GM23338 (cell line): ENCODE data around the gene STK32C. TPM values are rescaled to one million over a fixed set of nuclear protein-coding genes. Genes with fewer than 3 reads are reported as not detected.

ENCODE experiments used
- ATAC-seq: fragments of 200-7000 bp; cut with Tn5 transposase; 3 replicates; pipeline ENCODE4 v1.9.1; 2020
- DNase-seq: peaks from one replicate; pipeline ENCODE4 v3.0.0-alpha.2; 2015; ENCODE audit warnings: low spot score
- H2AFZ ChIP-seq: fragments of 200-600 bp; sonication (generic); 2 replicates; pipeline ENCODE4 v1.8.0; 2016; ENCODE audit warnings: antibody characterized with exemption, mild to moderate bottlenecking, moderate library complexity
- H3F3A ChIP-seq: fragments of 200-600 bp; sonication (generic); replicated peaks from 2 replicates; pipeline ENCODE4 v1.8.0; 2017; ENCODE audit warnings: antibody characterized with exemption, mixed run types, low read depth
- H3K27ac ChIP-seq: fragments of 200-600 bp; sonication (generic); 2 replicates; pipeline ENCODE4 v1.6.1; 2016; ENCODE audit warnings: low read depth
- H3K27me3 ChIP-seq: fragments of 200-600 bp; sonication (generic); 2 replicates; pipeline ENCODE4 v1.8.0; 2016; ENCODE audit warnings: mild to moderate bottlenecking, mixed run types, moderate library complexity; ENCODE audit not compliant: insufficient read depth
- H3K36me3 ChIP-seq: fragments of 200-600 bp; sonication (generic); 2 replicates; pipeline ENCODE4 v1.8.0; 2016; ENCODE audit warnings: mild to moderate bottlenecking; ENCODE audit not compliant: insufficient read depth
- H3K4me1 ChIP-seq: fragments of 200-600 bp; sonication (generic); 2 replicates; pipeline ENCODE4 v1.8.0; 2016; ENCODE audit warnings: mild to moderate bottlenecking, moderate library complexity; ENCODE audit not compliant: insufficient read depth
- H3K4me2 ChIP-seq: fragments of 200-600 bp; sonication (generic); 2 replicates; pipeline ENCODE4 v1.7.1; 2017; ENCODE audit warnings: mixed run types
- H3K4me3 ChIP-seq: fragments of 200-600 bp; sonication (generic); 2 replicates; pipeline ENCODE4 v1.6.1; 2016; ENCODE audit warnings: mixed run types
- H3K79me2 ChIP-seq: fragments of 200-600 bp; sonication (generic); replicated peaks from 2 replicates; pipeline ENCODE4 v1.8.0; 2017; ENCODE audit warnings: mild to moderate bottlenecking; ENCODE audit not compliant: insufficient read depth
- H3K9me2 ChIP-seq: fragments of 200-600 bp; sonication (generic); 2 replicates; pipeline ENCODE4 v1.8.0; 2017; ENCODE audit not compliant: insufficient read depth
- H4K20me1 ChIP-seq: fragments of 200-600 bp; sonication (generic); replicated peaks from 2 replicates; pipeline ENCODE4 v1.8.0; 2017; ENCODE audit warnings: mild to moderate bottlenecking; ENCODE audit not compliant: insufficient read depth
- H3K27ac Mint-ChIP-seq: 2 replicates; pipeline ENCODE4 v1.8.0; 2020; ENCODE audit warnings: inconsistent platforms, mild to moderate bottlenecking, moderate library complexity, mixed read lengths
- H3K27me3 Mint-ChIP-seq: 3 replicates; pipeline ENCODE4 v1.8.0; 2022; ENCODE audit warnings: low read depth, mild to moderate bottlenecking, moderate library complexity, mixed read lengths, inconsistent platforms; ENCODE audit not compliant: insufficient read depth, poor library complexity
- H3K36me3 Mint-ChIP-seq: 3 replicates; pipeline ENCODE4 v1.8.0; 2021; ENCODE audit warnings: low read depth, mild to moderate bottlenecking, inconsistent platforms, moderate library complexity, mixed read lengths
- H3K4me1 Mint-ChIP-seq: 3 replicates; pipeline ENCODE4 v1.8.0; 2020; ENCODE audit warnings: mild to moderate bottlenecking, inconsistent platforms, mixed read lengths
- H3K4me3 Mint-ChIP-seq: 3 replicates; pipeline ENCODE4 v1.8.0; 2021; ENCODE audit warnings: moderate library complexity, mild to moderate bottlenecking, inconsistent platforms, mixed read lengths
- H3K9me3 Mint-ChIP-seq: 3 replicates; pipeline ENCODE4 v1.8.0; 2020; ENCODE audit warnings: moderate library complexity, mild to moderate bottlenecking, inconsistent platforms, mixed read lengths
- CREB1 ChIP-seq: fragments of 250-450 bp; sonication (Bioruptor Pico); IDR thresholded peaks from 2 replicates; pipeline ENCODE4 v1.5.0; 2020; ENCODE audit warnings: low read depth, mild to moderate bottlenecking, moderate library complexity
- CTCF ChIP-seq, 2 experiments: fragments of 200-600 bp in 1 of 2; sonication (generic) in 1 of 2; conservative IDR thresholded peaks; 2 replicates each; pipeline versions ENCODE4 v1.5.1 to v1.6.1; 2016 to 2017; ENCODE audit warnings: antibody characterized with exemption in 2 of 2, low read depth in 2 of 2, mild to moderate bottlenecking in 2 of 2, moderate library complexity in 1 of 2
- EZH2 ChIP-seq: fragments of 200-600 bp; sonication (generic); IDR thresholded peaks from one replicate; pipeline ENCODE4 v1.8.0; 2017; ENCODE audit warnings: antibody characterized with exemption, mild to moderate bottlenecking, low read depth; ENCODE audit not compliant: unreplicated experiment
- JUNB ChIP-seq: IDR thresholded peaks from one replicate; pipeline ENCODE4 v1.6.1; 2016; ENCODE audit warnings: antibody characterized with exemption; ENCODE audit not compliant: unreplicated experiment
- POLR2AphosphoS5 ChIP-seq: IDR thresholded peaks from 2 replicates; pipeline ENCODE4 v1.6.1; 2016; ENCODE audit warnings: antibody characterized with exemption, low read depth
- REST ChIP-seq: IDR thresholded peaks from one replicate; pipeline ENCODE4 v1.6.1; 2018; ENCODE audit warnings: antibody characterized with exemption; ENCODE audit not compliant: unreplicated experiment
- STAT1 ChIP-seq: IDR thresholded peaks from one replicate; pipeline ENCODE4 v1.6.1; 2016; ENCODE audit warnings: antibody characterized with exemption; ENCODE audit not compliant: unreplicated experiment
- ZNF331 ChIP-seq: fragments of 250-450 bp; sonication (Bioruptor Pico); IDR thresholded peaks from 2 replicates; pipeline ENCODE4 v1.5.0; 2020; ENCODE audit warnings: low read depth, mild to moderate bottlenecking, moderate library complexity
- ZNF462 ChIP-seq: fragments of 250-450 bp; sonication (Bioruptor Pico); IDR thresholded peaks from 2 replicates; pipeline ENCODE4 v1.5.0; 2020; ENCODE audit warnings: mild to moderate bottlenecking, moderate library complexity
- polyA plus RNA-seq: library from polyadenylated mRNA; unstranded; fragments of >200 nt; fragmentation: Nextera tagmentation; extraction: Ambion mirVana; gene quantifications from 2 replicates; pipeline ENCODE4 v1.2.1, GENCODE V29; 2016
- total RNA-seq: library from RNA; depleted of rRNA; stranded (reverse); fragments of >200 nt; shearing (Covaris generic); gene quantifications from 2 replicates; pipeline ENCODE4 v1.2.3, GENCODE V29; 2014

The STK32C gene
- total and polyA plus RNA-seq, 2 experiments from 2014 or later, result 10.2 to 20.5 TPM

GRCh38 chr10:132169031-132169765 lies 138.6 kb downstream of the STK32C start (continued):
- TF ChIP-seq CTCF (conservative IDR thresholded peaks at IDR 0.05; ENCODE audit: low read depth in 2 of 2) (no peak), JUNB (no peak), REST (no peak), POLR2AphosphoS5 (no peak), EZH2 (no peak)

- no peak overlapping the region for H3K4me3 ChIP-seq
- Mint-ChIP-seq H3K4me1 (peaks cover 6% of the 10 kb centered on the region), H3K27ac (no peak overlapping the region), H3K36me3 (peaks cover 5% of the 10 kb centered on the region), H3K4me3 (no peak overlapping the region), H3K27me3 (peaks cover 12% of the 10 kb centered on the region), H3K9me3 (peaks cover 20% of the 10 kb centered on the region)
- DNase-seq, result no peak
- no peaks in the 10 kb centered on the region for H3K4me1 ChIP-seq
- H3K27me3 ChIP-seq, result no peaks in the 10 kb centered on the region
- no peak overlapping the region for H3K4me2 ChIP-seq
- H3K36me3 ChIP-seq, result no peaks in the 10 kb centered on the region
- no peaks in the 10 kb centered on the region for H3K79me2 ChIP-seq
- H4K20me1 ChIP-seq, result no peaks in the 10 kb centered on the region
- no peak overlapping the region for H2AFZ ChIP-seq
- no peak overlapping the region for H3K27ac ChIP-seq
- no peaks in the 10 kb centered on the region for H3F3A ChIP-seq
- H3K9me2 ChIP-seq, result no peaks in the 10 kb centered on the region
- ATAC-seq, result no peak
- TF ChIP-seq JUNB, result no peak
- no peak for TF ChIP-seq STAT1
- TF ChIP-seq ZNF331 (CRISPR knock-in tag), result no peak
- TF ChIP-seq ZNF462 (CRISPR knock-in tag), result no peak
- no peak for TF ChIP-seq POLR2AphosphoS5
- no peak for TF ChIP-seq CREB1 (CRISPR knock-in tag)
Measured at GRCh38 chr10:132168571-132169030, 139.1 kb downstream of the STK32C start.
